Panc1 (cell line): Measurements from ENCODE around the gene C16orf90.

ENCODE experiments used
- CTCF ChIP-seq: fragments of 450-650 bp; IDR thresholded peaks from 2 replicates; pipeline ENCODE4 v1.5.1; 2017; ENCODE audit warnings: mild to moderate bottlenecking
- TCF7L2 ChIP-seq: IDR thresholded peaks from 2 replicates; pipeline ENCODE4 v1.6.1; 2011; ENCODE audit warnings: mild to moderate bottlenecking, low read depth, low read length, inconsistent platforms
- TF ChIP-seq, protein P1 (sequence below), 2 experiments: IDR thresholded peaks; 2 replicates each; pipeline ENCODE4 v1.6.1; 2011 to 2012; ENCODE audit warnings: low read depth in 2 of 2, control low read depth in 1 of 2, low read length in 1 of 2, mild to moderate bottlenecking in 1 of 2, moderate library complexity in 1 of 2; ENCODE audit not compliant: insufficient read depth in 1 of 2

- TF ChIP-seq CTCF (no peak), TCF7L2 (no peak)
- TF ChIP-seq, protein P1, sequence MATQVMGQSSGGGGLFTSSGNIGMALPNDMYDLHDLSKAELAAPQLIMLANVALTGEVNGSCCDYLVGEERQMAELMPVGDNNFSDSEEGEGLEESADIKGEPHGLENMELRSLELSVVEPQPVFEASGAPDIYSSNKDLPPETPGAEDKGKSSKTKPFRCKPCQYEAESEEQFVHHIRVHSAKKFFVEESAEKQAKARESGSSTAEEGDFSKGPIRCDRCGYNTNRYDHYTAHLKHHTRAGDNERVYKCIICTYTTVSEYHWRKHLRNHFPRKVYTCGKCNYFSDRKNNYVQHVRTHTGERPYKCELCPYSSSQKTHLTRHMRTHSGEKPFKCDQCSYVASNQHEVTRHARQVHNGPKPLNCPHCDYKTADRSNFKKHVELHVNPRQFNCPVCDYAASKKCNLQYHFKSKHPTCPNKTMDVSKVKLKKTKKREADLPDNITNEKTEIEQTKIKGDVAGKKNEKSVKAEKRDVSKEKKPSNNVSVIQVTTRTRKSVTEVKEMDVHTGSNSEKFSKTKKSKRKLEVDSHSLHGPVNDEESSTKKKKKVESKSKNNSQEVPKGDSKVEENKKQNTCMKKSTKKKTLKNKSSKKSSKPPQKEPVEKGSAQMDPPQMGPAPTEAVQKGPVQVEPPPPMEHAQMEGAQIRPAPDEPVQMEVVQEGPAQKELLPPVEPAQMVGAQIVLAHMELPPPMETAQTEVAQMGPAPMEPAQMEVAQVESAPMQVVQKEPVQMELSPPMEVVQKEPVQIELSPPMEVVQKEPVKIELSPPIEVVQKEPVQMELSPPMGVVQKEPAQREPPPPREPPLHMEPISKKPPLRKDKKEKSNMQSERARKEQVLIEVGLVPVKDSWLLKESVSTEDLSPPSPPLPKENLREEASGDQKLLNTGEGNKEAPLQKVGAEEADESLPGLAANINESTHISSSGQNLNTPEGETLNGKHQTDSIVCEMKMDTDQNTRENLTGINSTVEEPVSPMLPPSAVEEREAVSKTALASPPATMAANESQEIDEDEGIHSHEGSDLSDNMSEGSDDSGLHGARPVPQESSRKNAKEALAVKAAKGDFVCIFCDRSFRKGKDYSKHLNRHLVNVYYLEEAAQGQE (IDR thresholded peaks at IDR 0.05; ENCODE audit: insufficient read depth in 1 of 2, low read depth in 2 of 2, low read length in 1 of 2), result no peak
These were observed 29.2 kb downstream of the C16orf90 start for GRCh38 chr16:3465911-3466584.
